Endodermal cell (in vitro differentiated cells): ENCODE measurements around the gene SLC26A3. TPM values are rescaled to one million over a fixed set of nuclear protein-coding genes. Genes with fewer than 3 reads are reported as not detected.

Experiments used
- DNase-seq: peaks from one replicate; pipeline ENCODE4 v3.0.0-alpha.2; 2017
- H3K27ac ChIP-seq: 2 replicates; pipeline ENCODE4 v1.5.1; 2013; ENCODE audit warnings: mild to moderate bottlenecking, low read depth, low read length, moderate library complexity
- H3K27me3 ChIP-seq: 2 replicates; pipeline ENCODE4 v1.6.1; 2013; ENCODE audit warnings: mild to moderate bottlenecking, low read length, moderate library complexity; ENCODE audit not compliant: insufficient read depth, control insufficient read depth, poor library complexity, severe bottlenecking
- H3K36me3 ChIP-seq: 2 replicates; pipeline ENCODE4 v1.7.0; 2013; ENCODE audit warnings: mild to moderate bottlenecking, low read length, moderate library complexity; ENCODE audit not compliant: control insufficient read depth, insufficient read depth
- H3K4me1 ChIP-seq: one replicate; pipeline ENCODE4 v1.7.0; 2013; ENCODE audit warnings: low read length; ENCODE audit not compliant: control insufficient read depth, insufficient read depth
- H3K4me3 ChIP-seq: 2 replicates; pipeline ENCODE4 v1.5.1; 2013; ENCODE audit warnings: mild to moderate bottlenecking, low read length, moderate library complexity
- H3K9ac ChIP-seq: 2 replicates; pipeline ENCODE4 v1.6.1; 2013; ENCODE audit warnings: mild to moderate bottlenecking, low read length, moderate library complexity; ENCODE audit not compliant: poor library complexity, severe bottlenecking; ENCODE audit errors: extremely low read depth
- H3K9me3 ChIP-seq: 2 replicates; pipeline ENCODE4 v1.6.1; 2013; ENCODE audit warnings: mild to moderate bottlenecking, low read length, moderate library complexity; ENCODE audit not compliant: control insufficient read depth
- H3K27ac Mint-ChIP-seq: 2 replicates; pipeline ENCODE4 v1.8.0; 2020; ENCODE audit warnings: mixed read lengths
- H3K27me3 Mint-ChIP-seq: 2 replicates; pipeline ENCODE4 v1.8.0; 2021; ENCODE audit warnings: mild to moderate bottlenecking, mixed read lengths; ENCODE audit not compliant: insufficient read depth
- H3K36me3 Mint-ChIP-seq: 2 replicates; pipeline ENCODE4 v1.8.0; 2020; ENCODE audit warnings: low read depth, mixed read lengths
- H3K4me1 Mint-ChIP-seq: 2 replicates; pipeline ENCODE4 v1.8.0; 2020; ENCODE audit warnings: mixed read lengths
- H3K4me3 Mint-ChIP-seq: 2 replicates; pipeline ENCODE4 v1.8.0; 2020; ENCODE audit warnings: mild to moderate bottlenecking, moderate library complexity, mixed read lengths
- H3K9me3 Mint-ChIP-seq: 2 replicates; pipeline ENCODE4 v1.8.0; 2020; ENCODE audit warnings: mild to moderate bottlenecking, mixed read lengths
- CTCF ChIP-seq: fragments of 200-600 bp; sonication (generic); conservative IDR thresholded peaks from 2 replicates; pipeline ENCODE4 v1.5.0; 2021; ENCODE audit warnings: antibody characterized with exemption, mild to moderate bottlenecking
- WGBS, 2 experiments: methylation state at CpG; one replicate each; pipeline versions ENCODE4 v1.1.5 to v1.1.7; 2013; ENCODE audit warnings: missing lambda C conversion rate in 2 of 2, mixed read lengths in 1 of 2; ENCODE audit not compliant: insufficient coverage in 1 of 2, insufficient read length in 1 of 2; 5-methylcytosine and 5-hydroxymethylcytosine counted together
- total RNA-seq, 2 donors: library from RNA; stranded (reverse); fragmentation: NEBNext Ultra II Directional in 1 of 2; extraction: Animal tissue kit (Norgen Biotek cat#: 25700) in 1 of 2; gene quantifications; 2 replicates in 1 of 2; 3 replicates in 1 of 2; pipeline ENCODE4 v1.2.1, GENCODE V29; 2021

SLC26A3 gene
- total RNA-seq, 2 donors from 2014 or later = not detected

- Mint-ChIP-seq H3K4me1 (no peaks in the 10 kb centered on the region), H3K36me3 (no peaks in the 10 kb centered on the region), H3K27me3 (no peaks in the 10 kb centered on the region), H3K4me3 (no peak overlapping the region), H3K27ac (no peak overlapping the region), H3K9me3 (peaks cover 17% of the 10 kb centered on the region)
- TF ChIP-seq CTCF = no peak
- Histone ChIP-seq H3K27me3 (no peaks in the 10 kb centered on the region), H3K4me1 (no peaks in the 10 kb centered on the region), H3K9me3 (no peaks in the 10 kb centered on the region), H3K9ac (no peak overlapping the region), H3K36me3 (no peaks in the 10 kb centered on the region), H3K4me3 (no peak overlapping the region), H3K27ac (no peak overlapping the region)
- DNase-seq = no peak
- 88% methylated on average over 14 of the region's 18 CpGs; no CpG with 5 or more reads in 1 of the 2 experiments for WGBS, 2 experiments
Measured at GRCh38 chr7:107847168-107847835, 44.3 kb upstream of the SLC26A3 start.

DNA sequence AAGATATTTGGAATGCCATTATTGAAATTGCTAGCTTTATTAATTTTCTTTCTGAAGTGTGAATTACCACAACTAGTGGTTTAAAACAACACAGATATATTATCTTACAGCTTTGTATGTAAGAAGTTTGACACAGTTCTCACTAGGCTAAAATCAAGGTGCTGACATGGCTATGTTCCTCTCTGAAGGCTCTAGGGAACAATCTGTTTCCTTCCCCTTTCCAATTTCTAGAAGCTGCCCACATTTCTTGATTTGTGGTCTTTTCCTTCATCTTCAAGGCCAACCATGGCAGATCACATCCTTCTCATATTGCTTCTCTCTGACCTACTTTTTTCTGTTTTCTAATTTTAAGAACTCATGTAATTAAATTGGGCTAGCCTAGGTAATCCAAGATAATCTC lies 43.3 kb upstream of the SLC26A3 start:
- Histone ChIP-seq H3K9me3 (no peaks in the 10 kb centered on the region), H3K27me3 (no peaks in the 10 kb centered on the region), H3K27ac (no peak overlapping the region), H3K36me3 (no peaks in the 10 kb centered on the region), H3K4me1 (no peaks in the 10 kb centered on the region), H3K9ac (no peak overlapping the region), H3K4me3 (no peak overlapping the region)
- DNase-seq = no peak
- H3K4me3 Mint-ChIP-seq = no peak overlapping the region
- H3K27ac Mint-ChIP-seq = no peak overlapping the region
- no peaks in the 10 kb centered on the region for H3K4me1 Mint-ChIP-seq
- no peaks in the 10 kb centered on the region for H3K27me3 Mint-ChIP-seq
- no peaks in the 10 kb centered on the region for H3K36me3 Mint-ChIP-seq
- H3K9me3 Mint-ChIP-seq = peaks cover 19% of the 10 kb centered on the region
- TF ChIP-seq CTCF = no peak

GRCh38 chr7:107843184-107843583 lies 40.2 kb upstream of the SLC26A3 start:
- TF ChIP-seq CTCF = no peak
- DNase-seq = no peak
- Mint-ChIP-seq H3K36me3 (no peaks in the 10 kb centered on the region), H3K27me3 (no peaks in the 10 kb centered on the region), H3K4me3 (no peak overlapping the region), H3K9me3 (peaks cover 18% of the 10 kb centered on the region), H3K27ac (no peak overlapping the region), H3K4me1 (no peaks in the 10 kb centered on the region)
- Histone ChIP-seq H3K4me3 (no peak overlapping the region), H3K36me3 (no peaks in the 10 kb centered on the region), H3K27me3 (no peaks in the 10 kb centered on the region), H3K9me3 (no peaks in the 10 kb centered on the region), H3K9ac (no peak overlapping the region), H3K4me1 (no peaks in the 10 kb centered on the region), H3K27ac (no peak overlapping the region)
- WGBS, 2 experiments = 93 to 98% methylated on average over 5 to 16 of the region's 16 CpGs
